Myocyte (in vitro differentiated cells): ENCODE data around the gene RCC2. TPM values are rescaled to one million over a fixed set of nuclear protein-coding genes. Genes with fewer than 3 reads are reported as not detected.
"Not testable (repeated sequence)": the region's sequence is repeated elsewhere in the genome, so short reads cannot be mapped to it uniquely, and the experiment has no call there.

Experiments used
- DNase-seq: peaks from one replicate; pipeline ENCODE4 v3.0.0-alpha.2; 2012; ENCODE audit warnings: low read depth
- total RNA-seq: library from RNA; depleted of rRNA; stranded (reverse); fragments of >200 nt; gene quantifications from 2 replicates; pipeline ENCODE4 v1.2.3, GENCODE V29; 2014

Gene RCC2
- total RNA-seq, 1 donor from 2014 or later, result 29.9 TPM

DNA sequence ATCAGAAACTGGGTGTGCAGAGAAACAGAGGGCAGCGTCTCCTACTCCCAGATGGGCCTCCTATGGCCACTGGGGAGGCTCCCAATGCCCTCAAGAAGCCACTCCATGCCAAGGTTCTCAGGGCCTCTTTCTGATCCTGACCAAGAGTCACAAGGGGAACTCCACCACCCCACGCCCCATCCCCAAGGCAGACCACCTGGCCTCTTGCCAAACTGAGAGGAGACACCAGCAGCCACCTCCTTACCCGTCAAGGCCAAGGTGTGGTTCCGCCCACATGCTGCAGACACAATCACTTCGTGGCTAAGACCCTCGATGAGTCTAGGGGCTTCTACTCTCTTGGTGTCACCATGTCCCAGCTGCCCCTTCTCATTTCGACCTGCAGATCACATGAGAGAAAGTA lies 17.0 kb downstream of the RCC2 start:
- DNase-seq, result no peak

GRCh38 chr1:17420391-17420918 lies 19.0 kb downstream of the RCC2 start:
- DNase-seq, result no peak

- peak; percentile 57 for DNase-seq
Observed at GRCh38 chr1:17419626-17420328, 19.7 kb downstream of the RCC2 start.

DNA sequence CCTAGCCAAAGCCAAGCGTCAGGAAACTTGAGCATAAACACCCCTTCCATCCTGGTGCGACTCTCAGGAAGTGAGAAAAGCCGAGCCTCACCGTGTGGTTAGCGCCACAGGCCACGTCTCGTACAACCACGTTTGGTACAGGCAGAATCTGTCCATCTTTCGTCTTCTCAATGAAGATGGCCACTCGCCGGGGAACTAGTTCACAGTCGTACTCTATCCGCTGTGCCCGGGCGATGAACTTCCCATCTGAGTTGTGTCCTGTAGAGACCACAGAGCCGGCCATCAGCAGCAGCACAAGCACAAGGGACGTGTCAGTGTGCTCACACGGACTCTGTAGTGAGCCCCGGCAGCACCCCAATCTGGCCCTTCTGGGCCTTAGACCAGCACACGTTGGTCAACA lies 23.1 kb downstream of the RCC2 start:
- DNase-seq, result no peak

GRCh38 chr1:17414022-17414421 lies 25.5 kb downstream of the RCC2 start:
- no peak for DNase-seq

GRCh38 chr1:17412093-17412870 lies 27.2 kb downstream of the RCC2 start:
- peak; percentile 9 for DNase-seq

DNA sequence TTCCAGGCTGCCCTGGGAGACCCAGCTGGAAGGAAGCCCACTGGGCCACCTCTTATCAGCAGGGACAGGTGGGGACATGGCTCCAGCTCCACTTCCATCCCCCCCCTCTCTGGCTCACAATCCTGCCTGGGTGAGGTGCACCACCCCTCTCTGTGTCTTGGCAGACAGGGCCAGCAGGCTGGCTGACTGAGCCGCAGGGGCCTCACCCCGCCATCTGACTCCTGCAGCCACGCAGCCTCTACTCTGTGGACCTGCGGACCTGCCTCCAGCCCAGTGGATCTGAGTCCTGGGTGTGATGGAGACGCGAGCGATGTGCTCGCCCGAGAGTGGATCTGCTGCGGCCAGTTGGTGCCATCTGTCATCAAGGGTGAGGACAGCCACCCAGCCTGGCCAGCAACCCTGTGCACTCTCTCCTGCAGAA lies 30.1 kb downstream of the RCC2 start:
- no peak for DNase-seq

DNA sequence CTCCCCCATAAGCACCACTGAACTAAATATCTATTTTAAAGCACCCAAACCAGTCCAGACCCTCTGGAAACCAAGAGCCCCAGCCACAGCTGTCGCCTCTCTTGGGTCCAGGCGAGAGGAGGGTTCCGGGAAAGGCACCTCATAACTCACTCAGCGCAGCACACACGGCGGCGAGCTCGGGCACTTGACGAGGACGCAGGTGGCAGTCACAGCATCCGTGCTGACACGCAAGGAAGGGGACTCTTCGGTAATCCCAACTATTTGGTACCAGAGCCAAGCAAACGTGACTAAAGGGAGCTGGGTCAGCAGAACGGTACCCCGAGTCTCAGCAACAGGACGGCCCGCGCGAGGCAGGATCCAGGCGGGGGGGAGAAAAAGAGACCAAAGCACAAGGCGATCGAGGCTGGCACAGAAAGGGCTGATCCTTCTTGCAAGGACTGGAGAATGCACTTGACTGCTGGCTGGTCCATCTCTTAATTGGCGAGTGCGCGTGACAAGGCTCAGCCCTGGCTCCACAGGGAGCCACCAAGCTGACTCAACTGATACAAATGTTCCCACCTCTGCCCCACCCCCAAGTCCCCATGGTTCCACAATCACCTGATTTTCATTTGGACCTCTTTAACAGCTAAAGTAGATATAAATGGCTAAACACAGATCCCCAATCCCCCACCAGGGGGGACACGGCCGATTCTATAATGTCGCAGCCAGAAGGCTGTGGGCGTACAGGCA lies 31.5 kb downstream of the RCC2 start:
- not testable (repeated sequence) for DNase-seq

DNA sequence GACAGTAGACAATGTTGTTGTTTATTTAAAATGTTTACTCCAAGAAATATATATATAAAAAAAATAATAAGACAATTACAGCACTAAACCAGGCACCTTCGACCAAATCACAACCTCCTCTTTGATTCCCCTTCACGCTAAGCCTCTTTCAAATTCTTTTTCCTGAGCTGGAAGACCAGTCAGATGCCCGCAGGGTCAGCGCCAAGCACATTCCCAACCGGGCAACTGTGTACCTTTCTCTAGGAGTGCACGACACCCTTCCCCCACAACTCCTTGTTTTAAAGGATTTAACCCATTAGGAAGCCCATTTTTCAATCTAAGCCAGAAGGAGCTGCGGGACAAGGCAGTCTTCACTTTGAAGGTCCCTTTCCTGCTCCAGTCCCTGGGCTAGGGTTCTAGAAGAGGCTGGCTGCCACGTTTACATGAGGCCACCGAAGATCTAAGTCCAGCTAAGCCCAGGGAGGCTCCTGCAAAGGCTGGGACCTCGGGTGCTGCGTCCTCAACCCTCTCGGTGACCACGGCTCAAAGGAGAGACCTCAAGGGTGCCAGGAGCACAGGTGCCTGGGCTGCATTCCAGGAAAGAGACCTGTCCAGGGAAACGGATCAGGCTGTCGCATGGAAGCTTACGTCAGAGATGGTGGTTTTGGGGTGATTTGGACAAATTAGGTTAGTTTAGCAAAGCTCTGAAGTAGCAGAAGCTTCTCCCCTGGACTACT lies 32.6 kb downstream of the RCC2 start:
- not testable (repeated sequence) for DNase-seq

DNA sequence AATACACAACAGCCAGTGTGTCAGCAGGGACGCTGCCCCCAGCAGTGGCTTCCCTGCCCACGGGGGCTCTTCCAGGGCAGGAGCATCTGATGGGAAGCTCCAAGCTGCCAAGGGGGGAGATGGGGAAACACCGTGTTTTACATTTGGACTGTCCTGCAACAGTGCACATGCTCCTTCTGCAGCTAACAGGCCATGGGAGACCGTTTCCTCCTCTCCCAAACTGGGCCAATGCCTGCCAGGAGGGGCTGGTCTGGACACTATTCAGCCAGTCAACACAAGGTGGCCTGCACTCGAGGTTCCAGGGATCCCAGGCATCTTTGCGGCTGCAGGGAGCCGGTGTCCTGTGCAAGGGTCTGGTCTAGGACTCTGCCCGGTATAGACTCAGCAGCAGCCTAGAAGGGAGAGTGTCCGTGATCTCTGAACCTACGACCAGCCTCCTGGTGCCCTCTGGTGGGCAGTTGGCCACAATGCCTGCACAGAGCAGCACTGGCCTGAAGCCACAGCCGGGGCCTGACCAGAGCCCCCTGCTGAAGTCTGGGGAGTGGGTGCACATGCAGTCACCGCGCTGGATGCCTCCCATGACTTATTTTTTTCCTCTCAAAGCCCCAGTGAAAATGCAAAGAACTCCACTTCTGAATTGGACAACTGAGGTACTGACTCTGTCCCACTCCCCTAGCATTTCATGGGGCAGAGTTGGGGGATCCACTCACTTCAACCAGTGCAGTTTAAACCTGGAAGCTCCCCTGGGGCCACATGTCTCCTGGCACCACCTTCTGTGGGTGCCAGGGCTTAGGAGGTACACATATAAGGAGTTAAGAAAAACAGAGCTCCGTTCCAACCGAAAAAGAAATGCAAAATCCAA lies 33.3 kb downstream of the RCC2 start:
- peak; percentile 63 for DNase-seq

- DNase-seq, result no peak
Observed at GRCh38 chr1:17404820-17405219, 34.7 kb downstream of the RCC2 start.

DNA sequence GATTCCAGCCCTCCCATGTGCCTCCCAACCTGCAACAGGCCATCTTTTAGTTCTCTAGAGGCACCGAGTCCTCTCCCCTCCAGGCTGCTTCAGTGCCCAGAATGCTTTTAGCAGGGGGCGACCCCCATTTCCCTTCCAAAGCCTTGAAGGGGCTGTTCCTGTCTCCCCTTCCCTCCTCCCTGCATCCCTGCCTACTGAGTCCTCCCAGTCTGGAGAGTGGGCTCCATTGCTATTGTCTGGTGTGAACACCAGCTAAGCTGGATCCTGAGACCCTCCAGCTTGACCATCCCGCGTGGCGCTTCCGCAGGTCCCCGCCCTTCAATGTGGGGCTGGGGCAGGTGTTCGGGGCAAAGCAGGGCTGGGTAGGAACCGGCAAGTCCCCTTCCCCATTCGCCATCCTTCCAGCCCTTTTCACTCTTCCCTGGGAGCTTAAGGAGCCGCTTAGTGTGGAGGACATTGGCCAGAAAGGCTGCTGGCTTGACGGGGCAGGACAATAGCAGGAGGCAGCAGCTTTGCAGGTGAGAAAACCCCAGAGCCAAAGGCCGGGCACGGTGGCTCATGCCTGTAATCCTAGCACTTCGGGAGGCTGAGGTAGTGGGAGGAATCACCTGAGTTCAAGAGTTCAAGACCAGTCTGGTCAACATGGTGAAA lies 35.3 kb downstream of the RCC2 start:
- DNase-seq, result no peak

GRCh38 chr1:17403081-17403480 lies 36.4 kb downstream of the RCC2 start:
- DNase-seq, result no peak

DNA sequence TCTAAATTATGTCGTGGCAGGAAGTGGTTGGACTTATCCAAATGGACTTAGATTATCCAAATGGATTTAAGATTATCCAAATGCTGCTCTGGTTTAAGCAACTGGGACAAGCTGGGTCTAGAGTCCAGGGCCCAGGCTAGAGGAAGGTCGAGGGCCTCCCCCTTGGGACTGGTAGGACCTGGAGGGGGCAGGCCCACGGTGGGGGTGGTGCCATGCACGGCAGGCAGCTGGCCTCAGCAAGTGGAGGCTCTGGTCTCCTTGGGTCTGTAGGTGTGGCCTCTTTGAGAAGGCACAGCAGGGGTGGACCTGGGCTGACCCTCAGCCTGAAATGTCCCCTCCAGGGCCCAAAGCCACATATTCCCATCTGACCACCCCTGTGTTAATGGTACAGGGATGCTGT lies 37.6 kb downstream of the RCC2 start:
- DNase-seq, result no peak

- no peak for DNase-seq
Observed at GRCh38 chr1:17400725-17401341, 38.6 kb downstream of the RCC2 start.

GRCh38 chr1:17397910-17398695 lies 41.4 kb downstream of the RCC2 start:
- no peak for DNase-seq

GRCh38 chr1:17393230-17393629 lies 46.2 kb downstream of the RCC2 start:
- DNase-seq, result no peak

DNA sequence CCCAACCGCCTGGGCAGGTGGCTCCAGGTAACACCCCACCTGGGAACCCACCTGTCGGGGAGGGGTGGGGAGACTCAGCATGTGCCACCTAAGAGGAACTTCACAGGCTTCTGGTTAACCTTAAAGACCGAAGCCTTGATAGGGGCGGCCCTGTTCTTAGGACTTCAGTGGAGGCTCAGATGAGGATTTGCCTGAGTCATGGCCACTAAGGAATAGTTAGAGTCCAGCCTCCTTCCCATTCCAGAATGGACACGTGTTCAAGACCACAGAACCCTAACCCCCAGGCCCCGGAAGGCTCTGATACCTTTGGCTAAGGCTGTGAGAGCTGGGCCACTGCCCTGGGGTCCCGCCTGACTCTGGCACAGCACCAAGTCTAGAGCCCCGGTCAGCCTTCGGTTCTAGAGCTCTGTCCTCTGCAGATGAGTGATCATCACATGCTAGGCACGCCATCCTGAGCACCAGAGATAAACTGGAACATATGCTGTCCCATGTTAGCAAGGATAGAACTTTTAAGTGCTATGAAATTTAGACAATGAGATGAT lies 47.2 kb downstream of the RCC2 start:
- DNase-seq, result no peak
